IMR-90 (cell line): ENCODE results near the gene ZNF446. TPM values are rescaled to one million over a fixed set of nuclear protein-coding genes. Genes with fewer than 3 reads are reported as not detected.

Experiments used
- BHLHE40 ChIP-seq: fragments of 150-350 bp; IDR thresholded peaks from 2 replicates; pipeline ENCODE4 v1.6.1; 2016; ENCODE audit warnings: mild to moderate bottlenecking, low read depth, low read length
- CEBPB ChIP-seq: IDR thresholded peaks from 2 replicates; pipeline ENCODE4 v1.6.1; 2012; ENCODE audit warnings: low read depth, low read length, improper control_type of control experiment
- MAZ ChIP-seq: IDR thresholded peaks from 2 replicates; pipeline ENCODE4 v1.6.1; 2012; ENCODE audit warnings: low read depth, mild to moderate bottlenecking, low read length, improper control_type of control experiment, moderate library complexity, borderline replicate concordance
- RFX5 ChIP-seq: IDR thresholded peaks from 2 replicates; pipeline ENCODE4 v1.8.0; 2012; ENCODE audit warnings: low read depth, mild to moderate bottlenecking, low read length, moderate library complexity
- SMC3 ChIP-seq: fragments of 150-350 bp; IDR thresholded peaks from 2 replicates; pipeline ENCODE4 v1.6.1; 2016; ENCODE audit warnings: low read depth, mild to moderate bottlenecking, antibody characterized with exemption, low read length, moderate library complexity
- polyA plus RNA-seq, 3 experiments: library from polyadenylated mRNA; depleted of rRNA; stranded (reverse); fragments of >200 nt; gene quantifications; 2 replicates each; pipeline ENCODE4 v1.2.3, GENCODE V29; 2012; ENCODE audit warnings: low replicate concordance in 1 of 3
- total RNA-seq: library from RNA; depleted of rRNA; stranded (reverse); fragments of >200 nt; gene quantifications from 2 replicates; pipeline ENCODE4 v1.2.3, GENCODE V29; 2012
- TF ChIP-seq, protein P1 (sequence below): fragments of 150-350 bp; IDR thresholded peaks from 2 replicates; pipeline ENCODE4 v1.6.1; 2016; ENCODE audit warnings: low read depth, mild to moderate bottlenecking, low read length, moderate library complexity, borderline replicate concordance

ZNF446 gene
- total and polyA plus RNA-seq, 2 of the 4 experiments (the other 2 are of a cell fraction): 4.8 to 6.9 TPM

GRCh38 chr19:58513694-58514563, 37.8 kb downstream of the ZNF446 start (continued):
- TF ChIP-seq, protein P1, sequence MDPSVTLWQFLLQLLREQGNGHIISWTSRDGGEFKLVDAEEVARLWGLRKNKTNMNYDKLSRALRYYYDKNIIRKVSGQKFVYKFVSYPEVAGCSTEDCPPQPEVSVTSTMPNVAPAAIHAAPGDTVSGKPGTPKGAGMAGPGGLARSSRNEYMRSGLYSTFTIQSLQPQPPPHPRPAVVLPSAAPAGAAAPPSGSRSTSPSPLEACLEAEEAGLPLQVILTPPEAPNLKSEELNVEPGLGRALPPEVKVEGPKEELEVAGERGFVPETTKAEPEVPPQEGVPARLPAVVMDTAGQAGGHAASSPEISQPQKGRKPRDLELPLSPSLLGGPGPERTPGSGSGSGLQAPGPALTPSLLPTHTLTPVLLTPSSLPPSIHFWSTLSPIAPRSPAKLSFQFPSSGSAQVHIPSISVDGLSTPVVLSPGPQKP: no peak
- TF ChIP-seq RFX5 (no peak), MAZ (peak; percentile 61; the same call in 1 of the 2 replicates), SMC3 (peak; percentile 52), CEBPB (no peak), BHLHE40 (no peak)
